SK-N-SH (cell line): ENCODE results near the gene EXOC6B. TPM values are rescaled to one million over a fixed set of nuclear protein-coding genes. Genes with fewer than 3 reads are reported as not detected.

Experiments
- CTCF ChIA-PET: fragments of 300-600, 350-600 bp; formaldehyde crosslinking; extraction: SDS; loops from one replicate; lab custom pipeline; 2021; lab: Yijun Ruan, JAX
- POLR2A ChIA-PET: fragments of 350-600 bp; sonication (Branson Sonifier 250); formaldehyde crosslinking; extraction: SDS; loops from one replicate; lab custom pipeline; 2020; ENCODE audit warnings: antibody characterized with exemption, inconsistent platforms; lab: Yijun Ruan, JAX
- DNase-seq: peaks from one replicate; pipeline ENCODE4 v3.0.0; 2012
- H2AFZ ChIP-seq: fragments of 200-600 bp; sonication (generic); 2 replicates; pipeline ENCODE4 v1.8.1; 2016; ENCODE audit warnings: antibody characterized with exemption, mild to moderate bottlenecking, low read depth
- H3F3A ChIP-seq: fragments of 200-600 bp; sonication (generic); replicated peaks from 2 replicates; pipeline ENCODE3; 2016; ENCODE audit warnings: antibody characterized with exemption, mild to moderate bottlenecking; ENCODE audit not compliant: insufficient read depth
- H3K27ac ChIP-seq, 2 experiments: fragments of 200-500 bp in 1 of 2; fragments of 200-600 bp in 1 of 2; sonication (Bioruptor generic) in 1 of 2; sonication (generic), shearing (Covaris generic) in 1 of 2; 2 replicates each; pipeline versions ENCODE4 v1.5.1 to v1.6.1; 2014 to 2016; ENCODE audit warnings: low read depth in 2 of 2, inconsistent platforms in 1 of 2, low read length in 1 of 2, mild to moderate bottlenecking in 1 of 2, mixed read lengths in 1 of 2
- H3K27me3 ChIP-seq: fragments of 200-600 bp; sonication (generic), shearing (Covaris generic); 2 replicates; pipeline ENCODE4 v1.6.1; 2016; ENCODE audit warnings: mixed run types; ENCODE audit not compliant: insufficient read depth
- H3K36me3 ChIP-seq, 2 experiments: fragments of 200-500 bp in 1 of 2; fragments of 200-600 bp in 1 of 2; sonication (Bioruptor generic) in 1 of 2; sonication (generic) in 1 of 2; replicated peaks in 1 of 2; 2 replicates each; pipeline versions ENCODE3 to v1.5.1; 2014 to 2016; ENCODE audit warnings: low read length in 1 of 2, mild to moderate bottlenecking in 1 of 2; ENCODE audit not compliant: insufficient read depth in 2 of 2, control insufficient read depth in 1 of 2
- H3K4me1 ChIP-seq, 2 experiments: fragments of 200-500 bp in 1 of 2; fragments of 200-600 bp in 1 of 2; sonication (Bioruptor generic) in 1 of 2; sonication (generic), shearing (Covaris generic) in 1 of 2; 2 replicates each; pipeline versions ENCODE4 v1.5.1 to v1.6.1; 2014 to 2016; ENCODE audit warnings: low read depth in 1 of 2, low read length in 1 of 2, mixed run types in 1 of 2; ENCODE audit not compliant: insufficient read depth in 2 of 2, control insufficient read depth in 1 of 2
- H3K4me2 ChIP-seq: fragments of 200-600 bp; sonication (generic), shearing (Covaris generic); 2 replicates; pipeline ENCODE4 v1.6.1; 2017; ENCODE audit warnings: mixed run types
- H3K4me3 ChIP-seq, 2 experiments: fragments of 200-500 bp in 1 of 2; fragments of 200-600 bp in 1 of 2; sonication (Bioruptor generic) in 1 of 2; sonication (generic), shearing (Covaris generic) in 1 of 2; 2 replicates each; pipeline versions ENCODE4 v1.5.1 to v1.8.1; 2014 to 2016; ENCODE audit warnings: low read depth in 2 of 2, inconsistent platforms in 1 of 2, low read length in 1 of 2, mild to moderate bottlenecking in 1 of 2, mixed read lengths in 1 of 2, moderate library complexity in 1 of 2
- H3K79me2 ChIP-seq: fragments of 200-600 bp; sonication (generic); 2 replicates; pipeline ENCODE4 v1.8.1; 2017; ENCODE audit warnings: mild to moderate bottlenecking; ENCODE audit not compliant: insufficient read depth
- H3K9ac ChIP-seq: fragments of 200-600 bp; sonication (generic); 2 replicates; pipeline ENCODE4 v1.6.1; 2017; ENCODE audit warnings: mixed run types
- H3K9me2 ChIP-seq: fragments of 200-600 bp; sonication (generic); 2 replicates; pipeline ENCODE4 v1.6.1; 2017; ENCODE audit warnings: mixed run types
- H3K9me3 ChIP-seq: fragments of 200-600 bp; sonication (generic); 2 replicates; pipeline ENCODE4 v1.6.1; 2017; ENCODE audit warnings: mixed run types, mild to moderate bottlenecking, moderate library complexity
- H4K20me1 ChIP-seq: fragments of 200-600 bp; sonication (generic); 2 replicates; pipeline ENCODE4 v1.6.1; 2017; ENCODE audit warnings: mild to moderate bottlenecking, mixed run types; ENCODE audit not compliant: insufficient read depth
- CHD2 ChIP-seq: fragments of 150-350 bp; IDR thresholded peaks from 2 replicates; pipeline ENCODE4 v1.6.1; 2018; ENCODE audit warnings: low read length; ENCODE audit not compliant: partially characterized antibody
- EP300 ChIP-seq, 2 experiments: IDR thresholded peaks; 2 replicates each; pipeline versions ENCODE4 v1.4.0 to v1.6.1; 2012; ENCODE audit warnings: borderline replicate concordance in 1 of 2, low read depth in 1 of 2, low read length in 1 of 2
- IRF3 ChIP-seq: fragments of 150-350 bp; IDR thresholded peaks from 2 replicates; pipeline ENCODE4 v1.6.1; 2016; ENCODE audit warnings: mild to moderate bottlenecking, low read depth, low read length
- JUND ChIP-seq: IDR thresholded peaks from 2 replicates; pipeline ENCODE4 v1.4.0; 2012
- MXI1 ChIP-seq: IDR thresholded peaks from 2 replicates; pipeline ENCODE4 v1.6.1; 2012; ENCODE audit warnings: mild to moderate bottlenecking, low read depth, low read length, improper control_type of control experiment
- POLR2AphosphoS5 ChIP-seq: IDR thresholded peaks from 2 replicates; pipeline ENCODE4 v1.6.1; 2012; ENCODE audit warnings: low read depth, low read length
- RAD21 ChIP-seq: IDR thresholded peaks from 2 replicates; pipeline ENCODE4 v1.6.1; 2012; ENCODE audit warnings: mild to moderate bottlenecking, low read length
- RFX5 ChIP-seq: IDR thresholded peaks from 2 replicates; pipeline ENCODE4 v1.6.1; 2012; ENCODE audit warnings: mild to moderate bottlenecking, improper control_type of control experiment, low read length
- TCF12 ChIP-seq: IDR thresholded peaks from 2 replicates; pipeline ENCODE4 v1.4.0; 2012
- WGBS: methylation state at CpG from one replicate; pipeline ENCODE4 v1.1.6; 2017; ENCODE audit warnings: low lambda C conversion rate; 5-methylcytosine and 5-hydroxymethylcytosine counted together
- polyA plus RNA-seq, 3 experiments: library from polyadenylated mRNA; depleted of rRNA; stranded (reverse); fragments of >200 nt; gene quantifications; 2 replicates each; pipeline ENCODE4 v1.2.3, GENCODE V29; 2012
- TF ChIP-seq, protein P1 (sequence below): IDR thresholded peaks from 2 replicates; pipeline ENCODE4 v1.6.1; 2012; ENCODE audit warnings: mild to moderate bottlenecking, low read depth, low read length, moderate library complexity
- TF ChIP-seq, protein P2 (sequence below): IDR thresholded peaks from 2 replicates; pipeline ENCODE4 v1.4.0; 2012; ENCODE audit warnings: low read depth, borderline replicate concordance
- TF ChIP-seq, protein P3 (sequence below): IDR thresholded peaks from 2 replicates; pipeline ENCODE4; 2012
- TF ChIP-seq, protein P4 (sequence below): IDR thresholded peaks from 2 replicates; pipeline ENCODE4 v1.4.0; 2012; ENCODE audit warnings: low read depth

The EXOC6B gene
- polyA plus RNA-seq, 1 of the 3 experiments (the other 2 are of a cell fraction): 7.4 TPM

DNA sequence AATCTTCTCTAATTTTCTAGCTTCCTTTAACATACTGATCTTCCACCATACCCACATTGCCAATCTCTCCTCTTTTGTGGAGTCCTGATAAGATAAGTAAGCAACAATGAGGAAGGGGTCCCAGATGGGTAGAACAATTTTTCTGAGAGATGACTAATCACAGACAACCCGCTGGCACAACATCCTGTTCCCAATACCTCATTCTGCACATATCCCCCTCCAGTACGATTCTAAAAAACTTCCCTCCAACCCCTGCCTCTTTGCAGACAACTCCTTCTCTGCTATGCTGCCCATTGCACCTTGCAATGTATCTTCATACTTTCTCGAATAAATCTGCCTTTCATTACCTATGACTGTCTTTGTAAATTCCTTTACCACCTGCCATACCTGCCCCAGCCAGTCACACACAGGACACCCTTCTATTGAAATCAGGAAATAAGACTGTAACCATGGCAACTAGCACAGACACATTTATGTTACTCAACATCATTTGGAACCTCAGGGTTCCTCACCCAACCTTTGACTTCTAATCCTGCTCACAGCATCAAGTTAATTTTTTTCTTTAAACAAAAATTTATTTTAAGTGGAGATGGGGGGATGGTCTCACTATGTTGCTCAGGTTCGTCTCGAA, 7.4 kb upstream of the EXOC6B start:
- H3K9me3 ChIP-seq: no peaks in the 10 kb centered on the region
- POLR2A ChIA-PET: no interaction called here
- CTCF ChIA-PET: interaction anchor here (1.0 to 2.2 kb wide), 3 partner anchors 17 to 30 kb away, joined by 3 to 7 read pairs (median 4); no protein-coding TSS in a partner anchor
- no peaks in the 10 kb centered on the region for H3F3A ChIP-seq
- no peak overlapping the region for H3K4me3 ChIP-seq
- H4K20me1 ChIP-seq: no peaks in the 10 kb centered on the region
- no peak overlapping the region for H3K4me2 ChIP-seq
- no peaks in the 10 kb centered on the region for H3K36me3 ChIP-seq
- no peak overlapping the region for H2AFZ ChIP-seq
- H3K4me1 ChIP-seq: no peaks in the 10 kb centered on the region; a peak in 1 of 4 replicates
- no peak for TF ChIP-seq IRF3
- no peak for TF ChIP-seq JUND
- TF ChIP-seq, protein P1, sequence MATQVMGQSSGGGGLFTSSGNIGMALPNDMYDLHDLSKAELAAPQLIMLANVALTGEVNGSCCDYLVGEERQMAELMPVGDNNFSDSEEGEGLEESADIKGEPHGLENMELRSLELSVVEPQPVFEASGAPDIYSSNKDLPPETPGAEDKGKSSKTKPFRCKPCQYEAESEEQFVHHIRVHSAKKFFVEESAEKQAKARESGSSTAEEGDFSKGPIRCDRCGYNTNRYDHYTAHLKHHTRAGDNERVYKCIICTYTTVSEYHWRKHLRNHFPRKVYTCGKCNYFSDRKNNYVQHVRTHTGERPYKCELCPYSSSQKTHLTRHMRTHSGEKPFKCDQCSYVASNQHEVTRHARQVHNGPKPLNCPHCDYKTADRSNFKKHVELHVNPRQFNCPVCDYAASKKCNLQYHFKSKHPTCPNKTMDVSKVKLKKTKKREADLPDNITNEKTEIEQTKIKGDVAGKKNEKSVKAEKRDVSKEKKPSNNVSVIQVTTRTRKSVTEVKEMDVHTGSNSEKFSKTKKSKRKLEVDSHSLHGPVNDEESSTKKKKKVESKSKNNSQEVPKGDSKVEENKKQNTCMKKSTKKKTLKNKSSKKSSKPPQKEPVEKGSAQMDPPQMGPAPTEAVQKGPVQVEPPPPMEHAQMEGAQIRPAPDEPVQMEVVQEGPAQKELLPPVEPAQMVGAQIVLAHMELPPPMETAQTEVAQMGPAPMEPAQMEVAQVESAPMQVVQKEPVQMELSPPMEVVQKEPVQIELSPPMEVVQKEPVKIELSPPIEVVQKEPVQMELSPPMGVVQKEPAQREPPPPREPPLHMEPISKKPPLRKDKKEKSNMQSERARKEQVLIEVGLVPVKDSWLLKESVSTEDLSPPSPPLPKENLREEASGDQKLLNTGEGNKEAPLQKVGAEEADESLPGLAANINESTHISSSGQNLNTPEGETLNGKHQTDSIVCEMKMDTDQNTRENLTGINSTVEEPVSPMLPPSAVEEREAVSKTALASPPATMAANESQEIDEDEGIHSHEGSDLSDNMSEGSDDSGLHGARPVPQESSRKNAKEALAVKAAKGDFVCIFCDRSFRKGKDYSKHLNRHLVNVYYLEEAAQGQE: no peak
- no peak for TF ChIP-seq RAD21
- TF ChIP-seq, protein P2, sequence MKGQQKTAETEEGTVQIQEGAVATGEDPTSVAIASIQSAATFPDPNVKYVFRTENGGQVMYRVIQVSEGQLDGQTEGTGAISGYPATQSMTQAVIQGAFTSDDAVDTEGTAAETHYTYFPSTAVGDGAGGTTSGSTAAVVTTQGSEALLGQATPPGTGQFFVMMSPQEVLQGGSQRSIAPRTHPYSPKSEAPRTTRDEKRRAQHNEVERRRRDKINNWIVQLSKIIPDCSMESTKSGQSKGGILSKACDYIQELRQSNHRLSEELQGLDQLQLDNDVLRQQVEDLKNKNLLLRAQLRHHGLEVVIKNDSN: no peak
- no peak for DNase-seq
- H3K27me3 ChIP-seq: peaks cover 9% of the 10 kb centered on the region; the same call in 1 of the 2 replicates
- H3K79me2 ChIP-seq: no peaks in the 10 kb centered on the region
- H3K9me2 ChIP-seq: no peaks in the 10 kb centered on the region
- H3K27ac ChIP-seq: no peak overlapping the region
- WGBS: 30% methylated on average over 5 of the region's 5 CpGs
- H3K9ac ChIP-seq: no peak overlapping the region

DNA sequence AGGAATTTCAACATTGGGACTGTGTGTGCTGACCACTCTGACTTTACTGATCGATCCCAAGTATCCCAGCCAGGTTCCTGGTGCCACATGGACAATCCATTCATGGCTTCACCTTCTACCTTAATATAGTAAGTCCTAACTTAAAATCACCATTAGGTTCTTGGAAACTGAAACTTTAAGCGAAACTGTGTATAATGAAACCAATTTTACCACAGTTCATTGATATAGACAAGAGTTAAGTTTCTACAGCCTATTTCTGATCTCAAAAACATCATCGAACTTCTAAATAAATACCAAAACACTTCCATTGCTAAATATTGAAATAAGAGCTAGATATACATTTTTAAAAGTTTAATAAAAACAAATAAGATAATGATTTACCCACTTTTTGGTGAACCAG, 4.4 kb upstream of the EXOC6B start:
- DNase-seq: no peak
- H3K27me3 ChIP-seq: peaks cover under 1% of the 10 kb centered on the region; the same call in 1 of the 2 replicates
- H3K9me3 ChIP-seq: no peaks in the 10 kb centered on the region
- no peaks in the 10 kb centered on the region for H3K9me2 ChIP-seq
- no peaks in the 10 kb centered on the region for H3K36me3 ChIP-seq
- peaks cover 0 to 4% of the 10 kb centered on the region in 2 experiments; a peak in 1 of 4 replicates for H3K4me1 ChIP-seq
- no peak overlapping the region for H3K4me3 ChIP-seq
- 34% methylated on average over 3 of the region's 3 CpGs for WGBS
- ChIA-PET CTCF (interaction anchor here (0.6 kb wide), 1 partner anchor 1452 kb away, joined by 3 read pairs; no protein-coding TSS in a partner anchor), POLR2A (no interaction called here)
- no peaks in the 10 kb centered on the region for H3F3A ChIP-seq
- no peak overlapping the region for H3K27ac ChIP-seq
- no peaks in the 10 kb centered on the region for H4K20me1 ChIP-seq
- TF ChIP-seq TCF12 (no peak), IRF3 (no peak), POLR2AphosphoS5 (no peak), EP300 (IDR thresholded peaks at IDR 0.05; ENCODE audit: borderline replicate concordance in 1 of 2, low read depth in 1 of 2, low read length in 1 of 2) (no peak), MXI1 (no peak), RFX5 (no peak), CHD2 (no peak)
- TF ChIP-seq, protein P3, sequence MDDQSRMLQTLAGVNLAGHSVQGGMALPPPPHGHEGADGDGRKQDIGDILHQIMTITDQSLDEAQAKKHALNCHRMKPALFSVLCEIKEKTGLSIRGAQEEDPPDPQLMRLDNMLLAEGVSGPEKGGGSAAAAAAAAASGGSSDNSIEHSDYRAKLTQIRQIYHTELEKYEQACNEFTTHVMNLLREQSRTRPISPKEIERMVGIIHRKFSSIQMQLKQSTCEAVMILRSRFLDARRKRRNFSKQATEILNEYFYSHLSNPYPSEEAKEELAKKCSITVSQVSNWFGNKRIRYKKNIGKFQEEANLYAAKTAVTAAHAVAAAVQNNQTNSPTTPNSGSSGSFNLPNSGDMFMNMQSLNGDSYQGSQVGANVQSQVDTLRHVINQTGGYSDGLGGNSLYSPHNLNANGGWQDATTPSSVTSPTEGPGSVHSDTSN: no peak
- TF ChIP-seq, protein P4, sequence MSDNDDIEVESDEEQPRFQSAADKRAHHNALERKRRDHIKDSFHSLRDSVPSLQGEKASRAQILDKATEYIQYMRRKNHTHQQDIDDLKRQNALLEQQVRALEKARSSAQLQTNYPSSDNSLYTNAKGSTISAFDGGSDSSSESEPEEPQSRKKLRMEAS: no peak
- H3K9ac ChIP-seq: no peak overlapping the region
- H2AFZ ChIP-seq: no peak overlapping the region
- H3K79me2 ChIP-seq: no peaks in the 10 kb centered on the region
- H3K4me2 ChIP-seq: no peak overlapping the region
